Measurements from ENCODE around the gene STAG1. TPM values are rescaled to one million over a fixed set of nuclear protein-coding genes. Genes with fewer than 3 reads are reported as not detected.

STAG1 gene
- total RNA-seq, 4 donors from 2014 or later: 32.6 to 44.0 (median 40.5) TPM

GRCh38 chr3:136512381-136512780 lies 239.8 kb downstream of the STAG1 start:
- no peaks in the 10 kb centered on the region for H3K27me3 ChIP-seq
- H3K4me1 ChIP-seq: peaks cover 3 to 8% (median 6%) of the 10 kb centered on the region in 4 donors
- no peak for DNase-seq (ENCODE audit: extremely low spot score)
- intact Hi-C loops (cut with DNase I): no loop called here
- H3K27ac ChIP-seq (replicated peaks in 1 of 4): no peak overlapping the region
- H3K36me3 ChIP-seq: peaks cover 0 to 13% (median 7%) of the 10 kb centered on the region in 4 donors
- H3K4me3 ChIP-seq: no peak overlapping the region
- 74% methylated on average over 1 of the region's 1 CpG for WGBS
- no peaks in the 10 kb centered on the region for H3K9me3 ChIP-seq
- TF ChIP-seq POLR2A (IDR thresholded peaks at IDR 0.05; ENCODE audit: low read depth) (no peak), POLR2AphosphoS5 (IDR thresholded peaks at IDR 0.05) (no peak), EP300 (IDR thresholded peaks at IDR 0.05) (no peak), CTCF (IDR thresholded peaks at IDR 0.05) (no peak)

GRCh38 chr3:136505676-136506075 lies 246.5 kb downstream of the STAG1 start:
- intact Hi-C loops (cut with DNase I): no loop called here
- 100% methylated on average over 1 of the region's 1 CpG for WGBS
- Histone ChIP-seq H3K27ac (replicated peaks in 1 of 4) (no peak overlapping the region), H3K9me3 (no peaks in the 10 kb centered on the region), H3K36me3 (peaks cover 0 to 25% (median 2%) of the 10 kb centered on the region in 4 donors), H3K4me1 (peaks cover 0 to 6% (median 0%) of the 10 kb centered on the region in 4 donors), H3K4me3 (no peak overlapping the region), H3K27me3 (no peaks in the 10 kb centered on the region)
- no peak for DNase-seq (ENCODE audit: extremely low spot score)
- TF ChIP-seq POLR2AphosphoS5 (IDR thresholded peaks at IDR 0.05) (no peak), POLR2A (IDR thresholded peaks at IDR 0.05; ENCODE audit: low read depth) (no peak), EP300 (IDR thresholded peaks at IDR 0.05) (no peak), CTCF (IDR thresholded peaks at IDR 0.05) (no peak)

GRCh38 chr3:136503056-136503455 lies 249.1 kb downstream of the STAG1 start:
- no peak overlapping the region for H3K27ac ChIP-seq (replicated peaks in 1 of 4)
- H3K4me1 ChIP-seq: peaks cover 0 to 6% (median 0%) of the 10 kb centered on the region in 4 donors
- H3K36me3 ChIP-seq: peaks cover 0 to 15% (median 4%) of the 10 kb centered on the region in 4 donors
- H3K27me3 ChIP-seq: no peaks in the 10 kb centered on the region
- intact Hi-C loops (cut with DNase I): no loop called here
- TF ChIP-seq EP300 (IDR thresholded peaks at IDR 0.05) (no peak), POLR2AphosphoS5 (IDR thresholded peaks at IDR 0.05) (no peak), CTCF (IDR thresholded peaks at IDR 0.05) (no peak), POLR2A (IDR thresholded peaks at IDR 0.05; ENCODE audit: low read depth) (no peak)
- H3K4me3 ChIP-seq: no peak overlapping the region
- no peaks in the 10 kb centered on the region for H3K9me3 ChIP-seq
- 85% methylated on average over 2 of the region's 2 CpGs for WGBS
- no peak for DNase-seq (ENCODE audit: extremely low spot score)

GRCh38 chr3:136498919-136499447 lies 253.2 kb downstream of the STAG1 start:
- H3K36me3 ChIP-seq: peaks cover 0 to 24% (median 4%) of the 10 kb centered on the region in 4 donors
- no peak for DNase-seq (ENCODE audit: extremely low spot score)
- no peaks in the 10 kb centered on the region for H3K27me3 ChIP-seq
- no peaks in the 10 kb centered on the region for H3K9me3 ChIP-seq
- no peak for TF ChIP-seq CTCF (IDR thresholded peaks at IDR 0.05)
- TF ChIP-seq POLR2AphosphoS5 (IDR thresholded peaks at IDR 0.05): no peak
- no peak for TF ChIP-seq EP300 (IDR thresholded peaks at IDR 0.05)
- TF ChIP-seq POLR2A (IDR thresholded peaks at IDR 0.05; ENCODE audit: low read depth): no peak
- no peak overlapping the region for H3K4me3 ChIP-seq
- no peak overlapping the region for H3K27ac ChIP-seq (replicated peaks in 1 of 4)
- no peaks in the 10 kb centered on the region for H3K4me1 ChIP-seq
- 97% methylated on average over 6 of the region's 6 CpGs for WGBS
- intact Hi-C loops (cut with DNase I): no loop called here

GRCh38 chr3:136495213-136495612 lies 257.0 kb downstream of the STAG1 start:
- Histone ChIP-seq H3K36me3 (peaks cover 5 to 39% (median 11%) of the 10 kb centered on the region in 4 donors), H3K4me3 (no peak overlapping the region), H3K27me3 (no peaks in the 10 kb centered on the region), H3K4me1 (no peaks in the 10 kb centered on the region), H3K27ac (replicated peaks in 1 of 4) (no peak overlapping the region), H3K9me3 (no peaks in the 10 kb centered on the region)
- no peak for TF ChIP-seq POLR2A (IDR thresholded peaks at IDR 0.05; ENCODE audit: low read depth)
- no peak for TF ChIP-seq CTCF (IDR thresholded peaks at IDR 0.05)
- no peak for TF ChIP-seq EP300 (IDR thresholded peaks at IDR 0.05)
- no peak for TF ChIP-seq POLR2AphosphoS5 (IDR thresholded peaks at IDR 0.05)
- 95% methylated on average over 4 of the region's 4 CpGs for WGBS
- no peak for DNase-seq (ENCODE audit: extremely low spot score)
- intact Hi-C loops (cut with DNase I): no loop called here

All from esophagus muscularis mucosa (tissue), 4 donors.